Measurements from ENCODE around the gene CPZ.
"Not testable (repeated sequence)": the region's sequence is repeated elsewhere in the genome, so short reads cannot be mapped to it uniquely, and the experiment has no call there.

Gene CPZ

DNA sequence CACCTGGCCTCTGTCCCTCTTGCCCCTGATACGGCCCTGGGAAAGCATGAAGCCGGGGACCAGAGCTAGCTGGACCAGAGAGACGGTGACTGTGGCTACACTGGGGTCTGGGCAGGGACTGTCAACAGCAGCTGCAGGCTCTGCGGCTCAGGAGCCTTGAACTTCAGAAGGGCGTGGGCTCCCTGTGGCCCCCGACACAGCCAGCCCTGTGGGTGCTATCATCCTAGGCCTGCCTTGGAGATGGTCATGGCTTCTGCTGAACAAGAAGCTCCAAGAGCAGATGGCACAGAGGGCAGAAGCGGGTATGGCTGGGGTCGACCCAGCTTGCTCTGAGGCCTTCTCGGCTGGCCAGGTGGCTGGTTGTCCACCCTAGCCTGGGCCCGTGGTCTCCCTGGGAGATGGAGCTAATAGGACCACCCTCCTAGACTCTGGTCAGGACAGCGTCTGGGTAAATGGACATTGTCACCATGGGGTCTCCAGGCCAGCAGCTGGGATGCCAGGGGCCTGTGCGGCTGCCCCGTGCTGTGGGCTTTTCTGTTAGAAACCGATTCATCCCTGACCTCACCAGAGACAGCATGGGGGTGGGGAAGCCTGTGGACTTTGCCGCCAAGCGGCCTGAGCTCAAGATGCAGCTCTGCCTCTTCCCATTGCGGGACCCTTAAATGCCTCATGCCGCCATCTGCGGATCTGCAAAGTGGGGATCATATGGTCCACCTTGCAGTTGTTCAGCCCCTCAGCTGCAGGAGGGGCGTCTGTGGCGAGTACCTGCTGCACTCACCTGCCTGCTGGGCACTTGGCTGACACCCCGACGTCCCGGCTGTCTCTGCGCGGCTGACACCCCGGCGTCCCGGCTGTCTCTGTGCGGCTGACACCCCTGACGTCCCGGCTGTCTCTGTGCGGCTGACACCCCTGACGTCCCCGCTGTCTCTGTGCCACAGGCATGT is 21.1 kb downstream of the CPZ start:
- DNase-seq = no peak

DNA sequence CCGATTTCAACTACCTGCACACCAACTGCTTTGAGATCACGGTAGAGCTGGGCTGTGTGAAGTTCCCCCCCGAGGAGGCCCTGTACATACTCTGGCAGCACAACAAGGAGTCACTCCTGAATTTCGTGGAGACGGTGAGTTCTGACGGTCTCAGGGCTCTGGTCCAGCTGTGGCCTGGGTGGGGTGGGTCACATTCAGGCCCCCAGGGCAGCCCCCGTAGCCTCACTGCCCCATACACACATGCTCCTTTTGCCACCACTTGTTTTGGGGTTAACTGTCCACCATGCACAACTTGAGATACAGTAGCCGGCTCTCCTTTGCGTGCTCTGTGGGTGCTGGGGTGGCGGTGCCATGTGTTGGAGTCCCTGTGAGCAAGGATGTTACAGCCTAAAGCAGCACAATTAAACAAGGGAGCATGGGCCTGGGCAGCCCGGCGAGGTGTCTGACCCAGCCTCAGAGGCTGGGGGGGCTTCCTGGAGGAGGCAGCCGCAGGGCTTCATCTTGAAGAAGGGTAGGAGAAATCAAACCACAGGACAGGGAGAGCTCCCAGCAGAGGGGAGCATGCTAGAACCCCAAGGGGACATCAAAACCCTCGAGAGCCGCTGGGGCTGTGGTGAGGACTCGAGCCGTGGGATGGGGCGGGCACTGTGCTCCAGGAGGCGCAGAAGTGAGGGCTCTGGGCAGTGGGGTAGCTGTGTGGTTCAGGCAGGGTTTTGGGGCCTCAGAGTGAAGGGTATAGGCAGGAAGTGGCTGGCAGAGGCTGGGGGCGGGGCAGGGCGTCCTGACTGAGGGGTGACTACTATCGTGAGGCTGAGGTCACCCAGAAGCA is 22.0 kb downstream of the CPZ start:
- no peak for DNase-seq

DNA sequence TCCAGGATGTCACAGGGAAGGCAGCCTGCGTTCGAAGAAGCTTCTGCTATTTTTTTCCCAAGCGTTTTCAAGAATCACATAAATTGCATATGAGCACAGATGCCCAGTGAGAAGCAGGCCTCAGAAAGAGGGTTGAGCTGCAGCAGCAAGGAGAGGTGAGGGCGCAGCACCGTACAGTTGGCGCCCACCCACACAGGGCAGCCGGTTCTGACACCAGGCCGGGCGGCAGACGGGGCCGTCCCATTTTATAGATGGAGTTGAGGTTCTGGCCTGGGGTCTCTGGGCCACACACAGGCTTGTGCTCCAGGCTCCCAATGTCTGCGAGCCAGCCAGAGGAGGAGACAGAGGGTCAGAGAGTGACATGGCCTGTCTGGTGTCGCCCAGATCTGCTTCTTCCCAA is 22.8 kb downstream of the CPZ start:
- no peak for DNase-seq

DNA sequence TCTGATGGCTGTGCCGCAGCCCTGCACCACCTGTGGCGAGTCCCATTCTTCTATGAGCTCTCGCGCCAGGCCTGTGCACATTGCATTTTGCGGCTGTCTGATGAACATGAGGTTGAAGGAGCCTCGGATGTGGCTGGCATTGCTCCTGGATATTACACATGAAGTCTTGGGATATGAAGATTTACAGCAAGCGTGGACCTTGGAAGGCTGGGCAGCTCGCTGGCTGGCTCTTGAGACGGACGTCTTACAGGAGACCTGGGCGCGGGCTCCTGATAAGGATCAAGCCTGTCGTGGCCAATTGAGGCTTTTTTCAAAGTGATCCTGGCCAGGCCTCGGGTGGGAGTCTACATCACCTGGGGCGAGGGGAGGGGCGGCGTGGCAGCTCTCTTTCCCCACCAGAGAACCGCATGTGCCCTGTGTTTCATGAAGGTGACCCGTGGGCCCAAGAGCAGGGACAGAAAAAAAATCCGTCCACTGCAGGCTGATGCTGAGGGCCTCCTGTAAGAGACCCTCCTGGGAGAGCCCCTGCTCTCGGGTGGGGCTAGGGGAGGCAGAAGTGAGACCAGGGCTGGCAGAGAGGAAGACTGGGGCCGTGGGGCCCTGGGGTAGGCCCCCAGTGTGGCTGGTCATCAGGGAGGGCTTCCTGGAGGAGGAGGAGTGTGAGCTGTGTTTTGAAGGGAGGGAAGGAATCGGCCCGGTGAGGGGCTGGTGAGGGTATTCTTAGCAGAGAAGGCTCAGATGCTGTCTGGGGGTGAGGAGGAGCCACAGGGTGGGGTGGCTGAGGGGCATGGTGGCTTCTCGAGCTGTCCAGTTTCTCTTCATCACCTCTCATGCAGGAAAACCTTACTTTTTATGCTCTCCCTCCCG is 23.6 kb downstream of the CPZ start:
- DNase-seq = no peak

DNA sequence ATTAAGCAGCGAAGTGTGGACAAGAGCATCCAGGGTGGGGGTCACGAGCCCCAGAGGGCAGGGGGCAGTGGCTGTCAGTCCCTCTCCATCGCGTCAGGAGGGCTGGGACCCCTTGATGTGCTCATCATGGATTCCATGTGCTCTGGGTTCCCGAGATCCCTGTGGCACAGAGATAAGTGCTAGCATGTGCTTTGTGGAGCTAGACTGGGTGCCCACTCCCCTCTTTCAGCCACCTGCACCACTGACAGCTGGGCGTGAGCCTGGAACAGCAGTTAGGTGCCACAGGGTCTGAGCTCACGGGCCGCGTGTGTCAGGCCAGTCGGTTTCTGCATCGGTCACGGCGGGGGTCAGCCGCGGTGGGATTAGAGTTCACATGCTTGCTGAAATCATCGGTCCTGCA is 24.3 kb downstream of the CPZ start:
- no peak for DNase-seq

DNA sequence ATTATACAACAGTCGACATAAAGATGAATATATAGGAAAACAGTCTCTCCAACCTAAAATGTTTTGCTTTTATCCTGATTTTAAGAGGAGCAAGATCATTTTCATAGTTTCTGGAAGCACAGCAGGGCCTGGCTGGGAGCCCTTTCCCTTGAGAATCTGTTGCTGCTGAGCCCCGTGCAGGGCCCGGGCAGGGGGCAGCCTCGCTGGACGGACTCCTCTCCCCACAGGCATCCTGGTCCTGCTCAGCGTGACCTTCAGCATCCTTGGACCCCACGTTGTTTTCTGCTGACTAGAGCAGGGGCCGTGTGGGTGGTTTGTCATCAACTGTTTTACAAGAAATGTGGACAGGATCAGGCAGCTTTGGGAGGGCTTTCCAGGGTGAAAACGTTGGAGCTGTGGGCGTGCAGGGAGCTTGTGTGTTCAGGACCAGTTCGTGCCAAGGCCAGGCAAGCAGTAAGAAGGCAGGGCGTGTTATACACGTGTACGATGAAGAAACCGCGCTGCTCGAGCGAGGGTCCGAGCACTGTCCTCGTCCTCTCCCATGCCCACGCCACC is 25.0 kb downstream of the CPZ start:
- no peak for DNase-seq

DNA sequence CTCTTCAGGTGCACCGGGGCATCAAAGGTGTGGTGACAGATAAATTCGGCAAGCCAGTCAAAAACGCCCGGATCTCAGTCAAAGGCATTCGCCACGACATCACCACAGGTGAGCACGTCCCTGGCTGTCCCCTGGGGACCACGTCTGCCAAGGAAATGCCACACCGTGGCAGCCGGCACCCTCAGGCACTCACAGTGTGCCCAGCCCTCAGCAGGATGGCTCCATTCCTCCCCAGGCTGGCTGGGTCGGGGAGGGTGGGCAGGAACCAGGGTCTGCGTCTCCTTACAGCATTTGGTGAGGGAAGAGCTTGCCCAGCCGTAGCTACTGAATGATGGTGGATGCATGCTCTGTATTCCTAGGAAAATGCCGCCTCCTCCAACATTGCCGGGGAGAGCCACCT is 25.9 kb downstream of the CPZ start:
- DNase-seq = no peak

DNA sequence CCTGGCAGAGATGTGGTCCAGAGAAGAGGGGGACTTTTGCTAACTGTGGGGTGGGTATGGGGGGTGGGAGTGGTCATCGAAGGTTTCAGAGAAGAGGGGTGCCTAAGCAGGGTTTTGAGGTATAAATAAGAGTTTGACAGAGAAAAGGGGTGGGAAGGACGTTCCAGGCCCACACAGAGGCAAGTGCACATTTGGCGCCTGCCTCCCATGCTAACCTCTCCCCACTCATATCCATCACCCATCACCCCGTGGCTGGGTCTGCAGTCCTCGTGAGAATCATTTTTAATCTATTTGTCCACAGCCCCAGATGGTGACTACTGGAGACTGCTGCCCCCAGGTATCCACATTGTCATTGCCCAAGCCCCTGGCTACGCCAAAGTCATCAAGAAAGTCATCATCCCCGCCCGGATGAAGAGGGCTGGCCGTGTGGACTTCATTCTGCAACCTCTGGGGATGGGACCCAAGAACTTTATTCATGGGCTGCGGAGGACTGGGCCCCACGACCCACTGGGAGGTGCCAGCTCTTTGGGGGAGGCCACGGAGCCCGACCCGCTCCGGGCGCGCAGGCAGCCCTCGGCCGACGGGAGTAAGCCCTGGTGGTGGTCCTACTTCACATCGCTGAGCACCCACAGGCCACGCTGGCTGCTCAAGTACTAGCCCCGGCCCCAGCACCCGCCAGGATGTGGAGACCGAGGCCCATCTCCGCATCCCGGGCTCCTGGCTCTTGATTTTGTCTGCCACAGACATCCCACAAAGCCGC is 26.6 kb downstream of the CPZ start:
- DNase-seq = no peak

DNA sequence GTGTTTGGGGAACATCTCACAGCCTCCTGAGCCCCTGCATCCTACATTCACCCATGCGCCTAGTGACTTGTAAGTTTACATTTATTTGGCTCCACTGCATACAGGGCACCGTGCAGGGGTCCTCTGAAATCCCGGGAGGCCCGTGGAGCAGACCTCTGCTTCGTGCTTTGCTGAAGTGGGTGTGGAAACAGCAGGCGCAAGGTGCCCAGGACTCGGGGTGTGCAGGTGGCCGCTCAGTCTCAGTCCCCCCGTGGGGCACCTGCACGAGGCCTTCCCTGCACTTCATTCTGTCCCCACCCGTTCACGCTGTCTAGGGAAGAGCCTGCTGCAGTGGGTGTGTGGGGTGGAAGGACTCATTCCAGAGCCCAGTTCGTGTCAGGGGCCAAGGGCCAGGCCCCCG is 28.6 kb downstream of the CPZ start:
- DNase-seq = not testable (repeated sequence)

DNA sequence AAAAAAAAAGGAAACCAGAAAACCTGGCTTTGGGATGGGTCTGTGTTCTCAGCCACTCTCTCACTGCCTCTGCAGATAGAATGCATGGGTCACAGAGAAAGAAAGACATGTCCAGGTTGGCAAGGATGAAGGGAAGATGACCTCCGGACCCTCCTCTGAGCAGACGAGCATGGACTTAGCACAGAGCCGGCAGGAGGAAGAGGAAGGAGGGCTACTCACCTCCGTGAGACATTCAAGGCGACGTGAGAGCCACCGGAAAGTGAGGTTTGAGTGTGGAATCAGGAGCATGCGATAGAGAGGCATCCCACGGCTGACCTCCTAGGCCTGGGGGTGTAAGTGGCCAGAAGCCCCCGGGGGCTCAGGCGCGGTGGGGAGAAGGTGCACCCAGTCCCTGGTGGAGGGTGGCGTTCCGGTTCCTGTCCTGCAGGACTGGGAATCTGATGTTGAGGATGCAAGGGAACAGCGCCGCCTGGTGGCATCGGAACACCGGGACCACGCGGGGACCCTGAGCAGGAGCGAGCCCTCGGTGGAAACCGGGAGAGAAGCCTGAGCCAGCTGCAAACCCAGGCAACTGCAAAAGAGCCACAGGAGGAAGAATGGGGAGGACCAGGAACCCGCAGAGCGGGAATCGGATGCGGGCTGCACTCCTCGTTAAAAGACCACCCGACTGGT is 32.2 kb downstream of the CPZ start:
- DNase-seq = not testable (repeated sequence)

DNA sequence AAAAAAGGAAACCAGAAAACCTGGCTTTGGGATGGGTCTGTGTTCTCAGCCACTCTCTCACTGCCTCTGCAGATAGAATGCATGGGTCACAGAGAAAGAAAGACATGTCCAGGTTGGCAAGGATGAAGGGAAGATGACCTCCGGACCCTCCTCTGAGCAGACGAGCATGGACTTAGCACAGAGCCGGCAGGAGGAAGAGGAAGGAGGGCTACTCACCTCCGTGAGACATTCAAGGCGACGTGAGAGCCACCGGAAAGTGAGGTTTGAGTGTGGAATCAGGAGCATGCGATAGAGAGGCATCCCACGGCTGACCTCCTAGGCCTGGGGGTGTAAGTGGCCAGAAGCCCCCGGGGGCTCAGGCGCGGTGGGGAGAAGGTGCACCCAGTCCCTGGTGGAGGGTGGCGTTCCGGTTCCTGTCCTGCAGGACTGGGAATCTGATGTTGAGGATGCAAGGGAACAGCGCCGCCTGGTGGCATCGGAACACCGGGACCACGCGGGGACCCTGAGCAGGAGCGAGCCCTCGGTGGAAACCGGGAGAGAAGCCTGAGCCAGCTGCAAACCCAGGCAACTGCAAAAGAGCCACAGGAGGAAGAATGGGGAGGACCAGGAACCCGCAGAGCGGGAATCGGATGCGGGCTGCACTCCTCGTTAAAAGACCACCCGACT is 37.8 kb downstream of the CPZ start:
- DNase-seq = not testable (repeated sequence)

DNA sequence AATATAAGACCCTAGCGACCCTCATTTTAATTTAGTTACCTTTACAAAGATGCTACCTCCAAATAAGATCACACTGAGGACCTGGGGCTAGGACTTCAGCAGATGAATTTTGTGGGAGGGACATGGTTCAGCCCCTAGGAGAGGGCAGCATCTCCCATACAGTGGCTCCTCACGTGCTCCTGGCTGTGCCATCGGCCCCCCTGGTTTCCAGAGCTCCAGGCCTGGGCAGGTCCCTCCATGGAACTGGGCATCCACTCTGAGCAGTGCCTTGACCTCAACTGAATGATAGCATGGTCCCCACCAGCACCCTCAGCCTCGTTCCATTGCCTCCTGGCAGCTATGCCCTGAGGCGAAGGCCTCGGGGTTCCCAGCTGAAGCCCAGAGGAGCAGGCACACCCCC is 39.3 kb downstream of the CPZ start:
- not testable (repeated sequence) for DNase-seq

DNA sequence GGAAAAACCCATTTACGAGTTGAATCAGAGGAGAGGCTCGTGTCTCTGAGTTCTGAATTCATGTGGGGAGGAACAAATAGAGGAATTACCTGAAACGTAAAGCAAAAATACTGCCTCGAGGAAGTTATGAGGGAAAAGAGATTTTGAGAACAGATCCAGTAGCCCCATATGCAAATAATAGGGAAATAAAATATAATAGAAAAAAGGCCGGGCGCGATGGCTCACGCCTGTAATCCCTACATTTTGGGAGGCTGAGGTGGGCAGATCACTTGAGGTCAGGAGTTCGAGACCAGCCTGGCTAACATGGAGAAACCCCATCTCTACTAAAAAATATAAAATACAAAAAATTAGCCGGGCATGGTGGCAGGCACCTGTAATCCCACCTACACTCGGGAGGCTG is 42.2 kb downstream of the CPZ start:
- not testable (repeated sequence) for DNase-seq

DNA sequence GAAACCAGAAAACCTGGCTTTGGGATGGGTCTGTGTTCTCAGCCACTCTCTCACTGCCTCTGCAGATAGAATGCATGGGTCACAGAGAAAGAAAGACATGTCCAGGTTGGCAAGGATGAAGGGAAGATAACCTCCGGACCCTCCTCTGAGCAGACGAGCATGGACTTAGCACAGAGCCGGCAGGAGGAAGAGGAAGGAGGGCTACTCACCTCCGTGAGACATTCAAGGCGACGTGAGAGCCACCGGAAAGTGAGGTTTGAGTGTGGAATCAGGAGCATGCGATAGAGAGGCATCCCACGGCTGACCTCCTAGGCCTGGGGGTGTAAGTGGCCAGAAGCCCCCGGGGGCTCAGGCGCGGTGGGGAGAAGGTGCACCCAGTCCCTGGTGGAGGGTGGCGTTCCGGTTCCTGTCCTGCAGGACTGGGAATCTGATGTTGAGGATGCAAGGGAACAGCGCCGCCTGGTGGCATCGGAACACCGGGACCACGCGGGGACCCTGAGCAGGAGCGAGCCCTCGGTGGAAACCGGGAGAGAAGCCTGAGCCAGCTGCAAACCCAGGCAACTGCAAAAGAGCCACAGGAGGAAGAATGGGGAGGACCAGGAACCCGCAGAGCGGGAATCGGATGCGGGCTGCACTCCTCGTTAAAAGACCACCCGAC is 43.5 kb downstream of the CPZ start:
- DNase-seq = not testable (repeated sequence)

DNA sequence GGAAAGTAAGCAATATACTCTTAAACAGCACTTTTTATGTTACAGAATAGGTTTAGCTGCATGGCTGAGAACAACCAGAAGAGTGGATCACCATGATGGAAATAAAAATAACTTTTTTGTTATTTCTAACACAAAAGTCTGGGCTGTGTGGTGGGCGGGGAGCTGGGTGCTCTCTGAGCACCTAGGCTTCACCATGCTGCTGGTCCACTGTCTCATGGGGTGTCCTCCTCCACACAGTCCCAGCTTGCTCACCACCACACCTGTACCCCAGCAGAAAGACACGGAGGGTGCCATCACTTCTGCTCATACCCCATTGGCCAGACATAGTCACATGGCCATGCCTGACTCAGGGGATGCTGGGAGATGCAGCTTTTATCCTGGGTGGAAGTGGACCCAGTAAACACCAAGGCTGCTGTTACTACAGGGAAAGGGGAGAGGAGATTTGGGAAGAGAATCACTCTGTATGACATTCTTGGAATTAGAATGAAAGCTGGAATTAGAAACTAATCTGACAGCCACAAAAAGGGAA is 45.0 kb downstream of the CPZ start:
- DNase-seq = no peak

DNA sequence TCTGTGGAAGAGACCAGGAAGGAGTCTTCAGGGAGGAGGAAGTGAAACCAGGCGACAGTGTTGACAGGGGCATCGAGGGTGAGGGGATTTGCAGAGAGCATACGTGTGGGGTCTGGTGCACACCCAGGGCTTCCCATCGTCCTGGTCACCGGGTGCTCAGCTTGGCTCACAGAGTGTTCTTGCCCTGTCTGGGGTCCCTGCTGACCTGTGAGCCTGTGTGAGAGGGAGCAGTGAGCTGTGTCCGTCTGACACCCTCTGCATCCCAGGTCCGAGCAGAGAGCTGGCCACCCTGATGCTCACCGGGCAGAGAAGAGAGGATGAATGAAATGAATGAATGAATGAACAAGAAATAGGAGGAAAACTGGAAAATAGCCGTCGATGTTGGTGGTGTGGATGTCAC is 46.5 kb downstream of the CPZ start:
- no peak for DNase-seq

DNA sequence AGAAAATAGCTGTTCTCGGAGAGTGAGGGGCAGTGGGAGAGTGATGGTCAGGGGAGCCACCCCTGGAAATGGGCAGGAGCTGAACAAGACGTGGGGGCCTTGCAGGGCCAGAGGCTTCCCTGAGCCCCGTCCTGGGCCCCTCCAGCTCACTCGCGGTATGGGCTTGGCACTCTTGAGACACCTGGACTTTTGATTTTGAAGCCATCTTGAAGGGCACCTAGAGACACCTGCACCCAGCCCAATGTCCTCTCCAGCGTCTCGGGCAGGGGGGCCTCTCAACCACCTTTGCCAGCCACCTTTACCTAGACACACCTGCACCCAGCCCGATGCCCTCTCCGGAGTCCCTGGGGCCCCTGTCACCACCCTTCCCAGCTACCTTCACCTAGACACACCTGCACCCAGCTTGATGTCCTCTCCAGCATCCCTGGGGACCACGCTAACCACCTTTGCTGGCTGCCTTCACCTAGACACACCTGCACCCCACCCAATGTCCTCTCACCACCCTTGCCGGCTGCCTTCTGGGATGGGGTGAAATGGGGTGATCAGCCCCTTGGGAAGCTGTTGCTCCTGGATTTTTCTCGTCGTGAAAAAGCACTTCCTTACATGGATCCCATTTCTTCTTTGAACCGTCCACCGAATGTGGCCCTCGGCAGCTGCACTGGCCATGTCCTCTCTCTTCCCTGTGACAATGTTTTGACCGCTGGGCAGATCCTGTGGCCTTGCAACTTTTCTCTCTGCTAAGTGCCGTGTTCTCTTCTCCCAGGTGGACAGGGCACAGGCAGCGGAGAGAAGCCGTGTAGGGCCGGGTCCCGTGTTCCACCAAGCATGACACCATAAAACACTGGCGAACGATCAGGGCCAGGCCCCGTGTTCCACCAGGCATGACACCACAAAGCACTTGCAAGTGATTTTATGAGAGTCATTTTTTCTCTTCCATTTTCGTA is 47.5 kb downstream of the CPZ start:
- DNase-seq = no peak

DNA sequence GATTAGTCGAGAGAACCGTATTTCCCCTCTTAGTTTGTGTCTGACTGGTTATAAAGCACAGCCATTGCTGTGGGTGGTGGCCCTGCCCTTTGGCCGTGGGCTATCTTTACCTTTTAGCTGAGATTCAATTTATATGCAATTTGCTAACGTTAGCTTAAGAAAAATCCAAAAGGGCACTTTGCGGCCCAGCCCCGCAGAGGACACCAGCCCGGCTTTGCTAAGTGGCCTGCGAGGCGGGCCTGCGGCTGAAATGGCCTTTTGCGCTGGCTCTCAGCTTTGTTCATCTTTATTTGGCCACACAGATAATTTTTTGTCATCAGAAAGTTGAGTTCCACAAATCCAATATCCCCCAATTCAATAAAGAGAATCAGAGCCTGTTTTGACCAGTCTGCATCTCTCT is 48.3 kb downstream of the CPZ start:
- no peak for DNase-seq

DNA sequence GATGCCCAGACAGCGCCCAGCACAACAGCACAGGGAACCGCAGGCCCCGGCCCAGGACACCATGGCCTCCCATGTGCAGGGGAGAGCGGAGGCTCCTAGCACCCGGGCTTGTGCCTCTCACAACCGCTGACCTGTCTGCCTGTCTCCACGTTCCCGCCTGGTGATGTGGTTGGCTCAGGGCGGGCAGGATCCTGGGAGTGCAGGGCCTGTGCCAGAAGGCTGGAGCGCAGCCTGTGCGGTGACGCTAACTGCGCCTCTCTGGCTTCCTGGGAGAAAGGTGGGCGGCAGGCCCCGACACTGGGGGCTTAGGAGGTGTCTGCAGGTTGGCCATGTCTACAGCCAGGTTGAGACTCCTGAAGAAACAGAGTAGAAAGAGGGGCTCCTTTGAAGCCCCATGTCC is 48.7 kb downstream of the CPZ start:
- no peak for DNase-seq

Measured in stimulated activated CD4-positive, alpha-beta T cell treated with anti-CD3 and anti-CD28 coated beads, Interleukin-12 subunit alpha, Interleukin-12 subunit beta, amount 100 ng/mL, for 4 hours (primary cell).